K562 (cell line): ENCODE results near the gene PI4KA. TPM values are rescaled to one million over a fixed set of nuclear protein-coding genes. Genes with fewer than 3 reads are reported as not detected.

ENCODE experiments used
- FOXJ3 ChIP-seq: sonication (generic); formaldehyde crosslinking; IDR thresholded peaks from 2 replicates; pipeline ENCODE4 v1.4.0; 2020; ENCODE audit warnings: mild to moderate bottlenecking, missing genetic modification reagents
- HEY1 ChIP-seq: fragments of 250-450 bp; sonication (Bioruptor Pico); IDR thresholded peaks from 2 replicates; pipeline ENCODE4 v1.5.0; 2020; ENCODE audit warnings: mild to moderate bottlenecking, moderate library complexity, borderline replicate concordance
- HMG20B ChIP-seq: fragments of 250-450 bp; sonication (Bioruptor Pico); IDR thresholded peaks from 2 replicates; pipeline ENCODE4 v1.5.0; 2021; ENCODE audit warnings: mild to moderate bottlenecking
- KDM2B ChIP-seq: fragments of 250-450 bp; sonication (Bioruptor Pico); IDR thresholded peaks from 2 replicates; pipeline ENCODE4 v1.8.0; 2021; ENCODE audit warnings: mild to moderate bottlenecking, moderate library complexity
- MAFF ChIP-seq: IDR thresholded peaks from 2 replicates; pipeline ENCODE4 v1.6.1; 2012; ENCODE audit warnings: low read length, improper control_type of control experiment
- MAFG ChIP-seq: fragments of 450-650 bp; conservative IDR thresholded peaks from 2 replicates; pipeline ENCODE4 v1.6.1; 2016; ENCODE audit warnings: missing genetic modification characterization, missing compliant biosample characterization
- PCBP2 ChIP-seq: fragments of 200-400 bp; formaldehyde crosslinking; IDR thresholded peaks from 2 replicates; pipeline ENCODE4 v1.6.1; 2018; ENCODE audit warnings: low read length, low read depth, mild to moderate bottlenecking, moderate library complexity; ENCODE audit not compliant: poor library complexity, severe bottlenecking
- SOX6 ChIP-seq: fragments of 450-650 bp; IDR thresholded peaks from 2 replicates; pipeline ENCODE4 v1.6.1; 2014; ENCODE audit warnings: mild to moderate bottlenecking
- TEAD1 ChIP-seq, 2 experiments: fragments of 450-650 bp in 1 of 2; sonication (generic) in 1 of 2; formaldehyde crosslinking; IDR thresholded peaks; 2 replicates each; pipeline versions ENCODE4 v1.4.0 to v1.8.0; 2020 to 2022; ENCODE audit warnings: mild to moderate bottlenecking in 2 of 2, missing genetic modification reagents in 1 of 2
- ZFP1 ChIP-seq: fragments of 450-650 bp; formaldehyde crosslinking; IDR thresholded peaks from 2 replicates; pipeline ENCODE4 v1.4.0; 2020; ENCODE audit warnings: mild to moderate bottlenecking, mixed read lengths
- ZNF655 ChIP-seq: fragments of 250-450 bp; sonication (Bioruptor Pico); IDR thresholded peaks from 2 replicates; pipeline ENCODE4 v1.5.0; 2021
- ZNF668 ChIP-seq: fragments of 250-450 bp; sonication (Bioruptor Pico); IDR thresholded peaks from 2 replicates; pipeline ENCODE4 v1.8.0; 2022; ENCODE audit warnings: mild to moderate bottlenecking, inconsistent platforms
- polyA plus RNA-seq, 8 experiments: library from polyadenylated mRNA; depleted of rRNA in 4 of 8; stranded (reverse) in 5 of 8; unstranded in 3 of 8; fragments of >200 nt; fragmentation: Nextera tagmentation in 2 of 8; fragmentation: Illumina TruSeq in 1 of 8; extraction: Ambion mirVana in 2 of 8; extraction: Trizol in 1 of 8; gene quantifications; 2 replicates each; pipeline versions ENCODE4 v1.2.1 to v1.2.3, GENCODE V29; 2011 to 2014; ENCODE audit warnings: inconsistent platforms in 1 of 8, missing spikeins in 1 of 8
- total RNA-seq, 7 experiments: library from RNA; depleted of rRNA in 6 of 7; stranded (reverse); fragments of >200 nt in 6 of 7; fragmentation: Illumina TruSeq in 2 of 7; extraction: Trizol in 2 of 7; gene quantifications; 2 replicates each; pipeline versions ENCODE4 v1.2.1 to v1.2.3, GENCODE V29; 2011 to 2021; ENCODE audit warnings: low replicate concordance in 1 of 7
- TF ChIP-seq, protein P1 (sequence below): fragments of 450-650 bp; formaldehyde crosslinking; IDR thresholded peaks from 2 replicates; pipeline ENCODE4 v1.4.0; 2020; ENCODE audit warnings: mild to moderate bottlenecking, moderate library complexity
- TF ChIP-seq, protein P2 (sequence below): fragments of 450-650 bp; IDR thresholded peaks from 2 replicates; pipeline ENCODE4 v1.6.1; 2016; ENCODE audit warnings: low read depth, mild to moderate bottlenecking, moderate library complexity
- TF ChIP-seq, protein P3 (sequence below): fragments of 450-650 bp; IDR thresholded peaks from 2 replicates; pipeline ENCODE4 v1.6.1; 2016; ENCODE audit warnings: missing biosample characterization, missing genetic modification characterization
- TF ChIP-seq, protein P4 (sequence below): IDR thresholded peaks from 2 replicates; pipeline ENCODE4 v1.6.1; 2012; ENCODE audit warnings: low read depth, low read length, improper control_type of control experiment, borderline replicate concordance
- TF ChIP-seq, protein P5 (sequence below), 2 experiments: fragments of 150-350 bp in 1 of 2; IDR thresholded peaks; 2 replicates each; pipeline ENCODE4 v1.6.1; 2012 to 2016; ENCODE audit warnings: low read depth in 2 of 2, low read length in 2 of 2, mild to moderate bottlenecking in 1 of 2, moderate library complexity in 1 of 2

PI4KA gene
- total and polyA plus RNA-seq, 9 of the 15 experiments (the other 6 are each of a cell fraction or from before 2014, with no cell fraction given) = 7.3 to 187 (median 84.7) TPM

DNA sequence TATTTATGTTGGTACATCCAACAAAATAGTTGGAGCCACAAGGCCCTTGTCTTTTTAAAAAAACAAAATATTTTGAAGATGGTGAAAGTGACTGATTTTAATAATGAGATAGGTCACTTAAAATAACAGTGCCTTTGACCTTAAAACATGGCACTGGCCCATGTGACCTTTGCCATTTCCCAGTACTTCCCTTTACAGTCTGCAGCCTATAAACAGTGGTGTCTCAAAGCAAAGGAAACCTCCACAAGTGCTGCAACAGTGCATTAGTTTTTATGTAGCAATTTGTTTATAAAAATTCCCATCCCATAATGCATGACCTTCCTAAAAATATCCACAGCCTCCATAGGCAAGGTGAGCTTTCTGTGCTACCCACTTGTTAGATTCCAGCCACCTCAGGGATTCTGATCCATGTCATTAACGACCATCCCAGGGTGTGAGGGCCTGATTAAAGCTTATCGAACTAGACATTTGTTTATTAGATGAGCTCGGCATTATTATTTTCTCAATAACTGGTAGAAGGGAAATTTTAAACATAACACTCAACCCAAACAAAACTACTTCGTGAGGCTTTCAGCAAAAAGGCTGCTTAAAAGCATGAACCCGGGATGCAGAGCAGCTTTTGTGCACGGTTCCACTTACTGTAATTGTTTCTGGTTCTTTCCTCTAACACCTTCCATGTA, 30.6 kb upstream of the PI4KA start (continued):
- TF ChIP-seq, protein P1, sequence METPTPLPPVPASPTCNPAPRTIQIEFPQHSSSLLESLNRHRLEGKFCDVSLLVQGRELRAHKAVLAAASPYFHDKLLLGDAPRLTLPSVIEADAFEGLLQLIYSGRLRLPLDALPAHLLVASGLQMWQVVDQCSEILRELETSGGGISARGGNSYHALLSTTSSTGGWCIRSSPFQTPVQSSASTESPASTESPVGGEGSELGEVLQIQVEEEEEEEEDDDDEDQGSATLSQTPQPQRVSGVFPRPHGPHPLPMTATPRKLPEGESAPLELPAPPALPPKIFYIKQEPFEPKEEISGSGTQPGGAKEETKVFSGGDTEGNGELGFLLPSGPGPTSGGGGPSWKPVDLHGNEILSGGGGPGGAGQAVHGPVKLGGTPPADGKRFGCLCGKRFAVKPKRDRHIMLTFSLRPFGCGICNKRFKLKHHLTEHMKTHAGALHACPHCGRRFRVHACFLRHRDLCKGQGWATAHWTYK = 0 out of 2 replicates have a peak, but pooled peaks have one; percentile 6
- TF ChIP-seq, protein P2, sequence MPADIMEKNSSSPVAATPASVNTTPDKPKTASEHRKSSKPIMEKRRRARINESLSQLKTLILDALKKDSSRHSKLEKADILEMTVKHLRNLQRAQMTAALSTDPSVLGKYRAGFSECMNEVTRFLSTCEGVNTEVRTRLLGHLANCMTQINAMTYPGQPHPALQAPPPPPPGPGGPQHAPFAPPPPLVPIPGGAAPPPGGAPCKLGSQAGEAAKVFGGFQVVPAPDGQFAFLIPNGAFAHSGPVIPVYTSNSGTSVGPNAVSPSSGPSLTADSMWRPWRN = no peak
- TF ChIP-seq KDM2B (CRISPR knock-in tag) = 0 out of 2 replicates have a peak, but pooled peaks have one; percentile 26
- no peak for TF ChIP-seq ZNF655
- 0 out of 2 replicates have a peak, but pooled peaks have one; percentile 75 for TF ChIP-seq HMG20B (CRISPR knock-in tag)
- no peak; the same call in 1 of the 2 replicates for TF ChIP-seq HEY1 (CRISPR knock-in tag)
- TF ChIP-seq TEAD1 (CRISPR knock-in tag; IDR thresholded peaks at IDR 0.05) = no peak
- no peak for TF ChIP-seq FOXJ3 (CRISPR knock-in tag)
- TF ChIP-seq ZFP1 (CRISPR knock-in tag) = 0 out of 2 replicates have a peak, but pooled peaks have one; percentile 11
- peak; percentile 82 for TF ChIP-seq MAFF
- TF ChIP-seq, protein P3, sequence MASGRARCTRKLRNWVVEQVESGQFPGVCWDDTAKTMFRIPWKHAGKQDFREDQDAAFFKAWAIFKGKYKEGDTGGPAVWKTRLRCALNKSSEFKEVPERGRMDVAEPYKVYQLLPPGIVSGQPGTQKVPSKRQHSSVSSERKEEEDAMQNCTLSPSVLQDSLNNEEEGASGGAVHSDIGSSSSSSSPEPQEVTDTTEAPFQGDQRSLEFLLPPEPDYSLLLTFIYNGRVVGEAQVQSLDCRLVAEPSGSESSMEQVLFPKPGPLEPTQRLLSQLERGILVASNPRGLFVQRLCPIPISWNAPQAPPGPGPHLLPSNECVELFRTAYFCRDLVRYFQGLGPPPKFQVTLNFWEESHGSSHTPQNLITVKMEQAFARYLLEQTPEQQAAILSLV = no peak
- TF ChIP-seq, protein P4, sequence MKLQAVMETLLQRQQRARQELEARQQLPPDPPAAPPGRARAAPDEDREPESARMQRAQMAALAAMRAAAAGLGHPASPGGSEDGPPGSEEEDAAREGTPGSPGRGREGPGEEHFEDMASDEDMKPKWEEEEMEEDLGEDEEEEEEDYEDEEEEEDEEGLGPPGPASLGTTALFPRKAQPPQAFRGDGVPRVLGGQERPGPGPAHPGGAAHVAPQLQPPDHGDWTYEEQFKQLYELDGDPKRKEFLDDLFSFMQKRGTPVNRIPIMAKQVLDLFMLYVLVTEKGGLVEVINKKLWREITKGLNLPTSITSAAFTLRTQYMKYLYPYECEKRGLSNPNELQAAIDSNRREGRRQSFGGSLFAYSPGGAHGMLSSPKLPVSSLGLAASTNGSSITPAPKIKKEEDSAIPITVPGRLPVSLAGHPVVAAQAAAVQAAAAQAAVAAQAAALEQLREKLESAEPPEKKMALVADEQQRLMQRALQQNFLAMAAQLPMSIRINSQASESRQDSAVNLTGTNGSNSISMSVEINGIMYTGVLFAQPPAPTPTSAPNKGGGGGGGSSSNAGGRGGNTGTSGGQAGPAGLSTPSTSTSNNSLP = 0 out of 2 replicates have a peak, but pooled peaks have one; percentile 21
- no peak for TF ChIP-seq PCBP2
- peak; percentile 66 for TF ChIP-seq MAFG
- 0 out of 2 replicates have a peak, but pooled peaks have one; percentile 9 for TF ChIP-seq SOX6
- TF ChIP-seq, protein P5, sequence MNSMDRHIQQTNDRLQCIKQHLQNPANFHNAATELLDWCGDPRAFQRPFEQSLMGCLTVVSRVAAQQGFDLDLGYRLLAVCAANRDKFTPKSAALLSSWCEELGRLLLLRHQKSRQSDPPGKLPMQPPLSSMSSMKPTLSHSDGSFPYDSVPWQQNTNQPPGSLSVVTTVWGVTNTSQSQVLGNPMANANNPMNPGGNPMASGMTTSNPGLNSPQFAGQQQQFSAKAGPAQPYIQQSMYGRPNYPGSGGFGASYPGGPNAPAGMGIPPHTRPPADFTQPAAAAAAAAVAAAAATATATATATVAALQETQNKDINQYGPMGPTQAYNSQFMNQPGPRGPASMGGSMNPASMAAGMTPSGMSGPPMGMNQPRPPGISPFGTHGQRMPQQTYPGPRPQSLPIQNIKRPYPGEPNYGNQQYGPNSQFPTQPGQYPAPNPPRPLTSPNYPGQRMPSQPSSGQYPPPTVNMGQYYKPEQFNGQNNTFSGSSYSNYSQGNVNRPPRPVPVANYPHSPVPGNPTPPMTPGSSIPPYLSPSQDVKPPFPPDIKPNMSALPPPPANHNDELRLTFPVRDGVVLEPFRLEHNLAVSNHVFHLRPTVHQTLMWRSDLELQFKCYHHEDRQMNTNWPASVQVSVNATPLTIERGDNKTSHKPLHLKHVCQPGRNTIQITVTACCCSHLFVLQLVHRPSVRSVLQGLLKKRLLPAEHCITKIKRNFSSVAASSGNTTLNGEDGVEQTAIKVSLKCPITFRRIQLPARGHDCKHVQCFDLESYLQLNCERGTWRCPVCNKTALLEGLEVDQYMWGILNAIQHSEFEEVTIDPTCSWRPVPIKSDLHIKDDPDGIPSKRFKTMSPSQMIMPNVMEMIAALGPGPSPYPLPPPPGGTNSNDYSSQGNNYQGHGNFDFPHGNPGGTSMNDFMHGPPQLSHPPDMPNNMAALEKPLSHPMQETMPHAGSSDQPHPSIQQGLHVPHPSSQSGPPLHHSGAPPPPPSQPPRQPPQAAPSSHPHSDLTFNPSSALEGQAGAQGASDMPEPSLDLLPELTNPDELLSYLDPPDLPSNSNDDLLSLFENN (IDR thresholded peaks at IDR 0.05; ENCODE audit: low read depth in 2 of 2, low read length in 2 of 2) = 0 out of 4 replicates have a peak, but pooled peaks of 1 of the 2 experiments have one; percentile 31
- TF ChIP-seq ZNF668 (CRISPR knock-in tag) = no peak
